GM12874 (cell line): ENCODE data around the gene CHCHD10.

Experiments
- CTCF ChIP-seq: IDR thresholded peaks from 2 replicates; pipeline ENCODE4 v1.5.1; 2011; ENCODE audit warnings: low read depth, mild to moderate bottlenecking, control low read depth, low read length, moderate library complexity; ENCODE audit not compliant: insufficient read depth

Gene CHCHD10

GRCh38 chr22:23743303-23743705 is 24.5 kb downstream of the CHCHD10 start:
- no peak for TF ChIP-seq CTCF

GRCh38 chr22:23742505-23743264 is 25.1 kb downstream of the CHCHD10 start:
- TF ChIP-seq CTCF, result no peak

- TF ChIP-seq CTCF, result no peak
Observed at GRCh38 chr22:23737696-23738095, 30.1 kb downstream of the CHCHD10 start.

- no peak for TF ChIP-seq CTCF
Observed at GRCh38 chr22:23722724-23723123, 45.0 kb downstream of the CHCHD10 start.

GRCh38 chr22:23722160-23722559 is 45.6 kb downstream of the CHCHD10 start:
- no peak for TF ChIP-seq CTCF

- no peak for TF ChIP-seq CTCF
Observed at GRCh38 chr22:23720855-23721254, 46.9 kb downstream of the CHCHD10 start.

GRCh38 chr22:23718371-23719165 is 49.2 kb downstream of the CHCHD10 start:
- no peak for TF ChIP-seq CTCF
